Liver (tissue), 9 donors: Measurements from ENCODE around the gene SEC61B. TPM values are rescaled to one million over a fixed set of nuclear protein-coding genes. Genes with fewer than 3 reads are reported as not detected.

Experiments
- DNase-seq: peaks from one replicate; pipeline ENCODE4 v3.0.0-alpha.2; 2017; ENCODE audit warnings: low spot score
- H3K27ac ChIP-seq, 2 donors: one replicate each; pipeline ENCODE4 v1.7.0; 2013; ENCODE audit warnings: inconsistent platforms in 2 of 2, low read length in 2 of 2, control low read depth in 1 of 2, low read depth in 1 of 2, mild to moderate bottlenecking in 1 of 2
- H3K27me3 ChIP-seq, 4 donors: one replicate each; pipeline versions ENCODE4 v1.6.1 to v1.7.0; 2013; ENCODE audit warnings: low read length in 3 of 4, inconsistent platforms in 1 of 4, mild to moderate bottlenecking in 1 of 4, moderate library complexity in 1 of 4; ENCODE audit not compliant: control insufficient read depth in 4 of 4, insufficient read depth in 4 of 4
- H3K36me3 ChIP-seq, 4 donors: one replicate each; pipeline versions ENCODE4 v1.6.1 to v1.7.0; 2013; ENCODE audit warnings: low read length in 3 of 4, mild to moderate bottlenecking in 3 of 4, low read depth in 1 of 4, moderate library complexity in 1 of 4; ENCODE audit not compliant: control insufficient read depth in 4 of 4, insufficient read depth in 3 of 4
- H3K4me1 ChIP-seq, 4 donors: one replicate each; pipeline versions ENCODE4 v1.6.1 to v1.7.0; 2013; ENCODE audit warnings: low read length in 3 of 4, mild to moderate bottlenecking in 3 of 4, moderate library complexity in 1 of 4; ENCODE audit not compliant: control insufficient read depth in 4 of 4, insufficient read depth in 4 of 4
- H3K4me3 ChIP-seq, 3 donors: one replicate each; pipeline versions ENCODE4 v1.6.1 to v1.7.0; 2013; ENCODE audit warnings: low read length in 3 of 3, control low read depth in 1 of 3, low read depth in 1 of 3, mild to moderate bottlenecking in 1 of 3
- H3K9ac ChIP-seq, 2 donors: one replicate each; pipeline ENCODE4 v1.7.0; 2013; ENCODE audit warnings: low read length in 2 of 2, mild to moderate bottlenecking in 2 of 2, moderate library complexity in 2 of 2, control low read depth in 1 of 2, low read depth in 1 of 2
- H3K9me3 ChIP-seq, 4 donors: one replicate each; pipeline versions ENCODE4 v1.6.1 to v1.7.0; 2013; ENCODE audit warnings: low read length in 3 of 4; ENCODE audit not compliant: control insufficient read depth in 4 of 4
- ATF3 ChIP-seq: IDR thresholded peaks from 2 replicates; pipeline ENCODE4 v1.6.1; 2016; ENCODE audit warnings: antibody characterized with exemption
- EGR1 ChIP-seq, 2 donors: IDR thresholded peaks; 2 replicates each; pipeline ENCODE4 v1.6.1; 2016 to 2018; ENCODE audit warnings: antibody characterized with exemption in 2 of 2, low read depth in 2 of 2
- FOXA1 ChIP-seq: IDR thresholded peaks from 2 replicates; pipeline ENCODE4 v1.6.1; 2016; ENCODE audit warnings: antibody characterized with exemption
- FOXA2 ChIP-seq: IDR thresholded peaks from 2 replicates; pipeline ENCODE4 v1.6.1; 2016; ENCODE audit warnings: antibody characterized with exemption
- GABPA ChIP-seq, 2 donors: IDR thresholded peaks in 1 of 2; conservative IDR thresholded peaks in 1 of 2; 2 replicates each; pipeline ENCODE4 v1.6.1; 2016; ENCODE audit warnings: antibody characterized with exemption in 2 of 2, mild to moderate bottlenecking in 1 of 2, moderate library complexity in 1 of 2
- HNF4A ChIP-seq, 2 donors: conservative IDR thresholded peaks; 2 replicates each; pipeline ENCODE4 v1.6.1; 2016; ENCODE audit warnings: antibody characterized with exemption in 2 of 2, mild to moderate bottlenecking in 2 of 2
- HNF4G ChIP-seq: IDR thresholded peaks from 2 replicates; pipeline ENCODE4 v1.6.1; 2016; ENCODE audit warnings: antibody characterized with exemption
- JUND ChIP-seq, 2 donors: IDR thresholded peaks; 2 replicates each; pipeline ENCODE4 v1.6.1; 2016; ENCODE audit warnings: antibody characterized with exemption in 2 of 2
- NR2F2 ChIP-seq: IDR thresholded peaks from 2 replicates; pipeline ENCODE4 v1.6.1; 2016; ENCODE audit warnings: antibody characterized with exemption
- RAD21 ChIP-seq, 2 donors: IDR thresholded peaks; 2 replicates each; pipeline ENCODE4 v1.6.1; 2016; ENCODE audit warnings: antibody characterized with exemption in 2 of 2, mild to moderate bottlenecking in 2 of 2
- REST ChIP-seq: IDR thresholded peaks from 2 replicates; pipeline ENCODE4 v1.6.1; 2016; ENCODE audit warnings: antibody characterized with exemption, mild to moderate bottlenecking
- RXRA ChIP-seq, 2 donors: IDR thresholded peaks; 2 replicates each; pipeline ENCODE4 v1.6.1; 2017 to 2018; ENCODE audit warnings: antibody characterized with exemption in 2 of 2, mild to moderate bottlenecking in 1 of 2
- SP1 ChIP-seq: IDR thresholded peaks from 2 replicates; pipeline ENCODE4 v1.6.1; 2018; ENCODE audit warnings: antibody characterized with exemption, mild to moderate bottlenecking
- TAF1 ChIP-seq: conservative IDR thresholded peaks from 2 replicates; pipeline ENCODE4 v1.6.1; 2016; ENCODE audit warnings: antibody characterized with exemption, mild to moderate bottlenecking
- YY1 ChIP-seq: IDR thresholded peaks from 2 replicates; pipeline ENCODE4 v1.6.1; 2016; ENCODE audit warnings: antibody characterized with exemption, mild to moderate bottlenecking
- ZBTB33 ChIP-seq: IDR thresholded peaks from 2 replicates; pipeline ENCODE4 v1.6.1; 2016; ENCODE audit warnings: antibody characterized with exemption
- WGBS: extraction: QIAGEN DNeasy Blood & Tissue Kit; methylation state at CpG from one replicate; pipeline ENCODE4 v1.1.7; 2013; 5-methylcytosine and 5-hydroxymethylcytosine counted together
- polyA plus RNA-seq, 2 donors: library from polyadenylated mRNA; stranded (reverse) in 1 of 2; unstranded in 1 of 2; fragments of 200-250 nt in 1 of 2; fragments of >200 nt in 1 of 2; fragmentation: Nextera tagmentation in 1 of 2; extraction: Ambion mirVana in 1 of 2; gene quantifications; one replicate each; pipeline versions ENCODE4 v1.2.1 to v1.2.3, GENCODE V29; 2013 to 2015
- total RNA-seq, 2 donors: library from RNA; depleted of rRNA; stranded (reverse); fragments of >200 nt; gene quantifications; one replicate each; pipeline ENCODE4 v1.2.3, GENCODE V29; 2014
- TF ChIP-seq, protein P1 (sequence below): fragments of 150-350 bp; IDR thresholded peaks from 2 replicates; pipeline ENCODE4 v1.5.1; 2017; ENCODE audit warnings: improper control_type of control experiment, low read depth, low read length; ENCODE audit not compliant: missing input control
- TF ChIP-seq, protein P2 (sequence below): IDR thresholded peaks from 2 replicates; pipeline ENCODE4 v1.6.1; 2016; ENCODE audit warnings: antibody characterized with exemption
- donor health status: healthy.
- donor health status: healthy.
- donor health status: healthy.
- donor health status: healthy.
- donor health status: healthy.

SEC61B gene
- total and polyA plus RNA-seq, 4 donors: 84.1 to 431 (median 228) TPM

- 79% methylated on average over 5 of the region's 5 CpGs for WGBS
- Histone ChIP-seq H3K4me3 (no peak overlapping the region), H3K9ac (no peak overlapping the region), H3K9me3 (no peaks in the 10 kb centered on the region), H3K27ac (no peak overlapping the region), H3K4me1 (peaks cover 0 to 8% (median 3%) of the 10 kb centered on the region in 4 donors), H3K27me3 (no peaks in the 10 kb centered on the region), H3K36me3 (no peaks in the 10 kb centered on the region)
- TF ChIP-seq NR2F2 (no peak), GABPA (IDR thresholded peaks at IDR 0.05 in 1 of 2, conservative IDR thresholded peaks at IDR 0.05 in 1 of 2) (no peak), FOXA1 (no peak), REST (no peak), TAF1 (no peak), RAD21 (IDR thresholded peaks at IDR 0.05) (no peak), HNF4A (conservative IDR thresholded peaks at IDR 0.05) (no peak), SP1 (no peak), YY1 (no peak), HNF4G (no peak), ATF3 (no peak), EGR1 (IDR thresholded peaks at IDR 0.05; ENCODE audit: low read depth in 2 of 2) (no peak), ZBTB33 (no peak)
- TF ChIP-seq, protein P1, sequence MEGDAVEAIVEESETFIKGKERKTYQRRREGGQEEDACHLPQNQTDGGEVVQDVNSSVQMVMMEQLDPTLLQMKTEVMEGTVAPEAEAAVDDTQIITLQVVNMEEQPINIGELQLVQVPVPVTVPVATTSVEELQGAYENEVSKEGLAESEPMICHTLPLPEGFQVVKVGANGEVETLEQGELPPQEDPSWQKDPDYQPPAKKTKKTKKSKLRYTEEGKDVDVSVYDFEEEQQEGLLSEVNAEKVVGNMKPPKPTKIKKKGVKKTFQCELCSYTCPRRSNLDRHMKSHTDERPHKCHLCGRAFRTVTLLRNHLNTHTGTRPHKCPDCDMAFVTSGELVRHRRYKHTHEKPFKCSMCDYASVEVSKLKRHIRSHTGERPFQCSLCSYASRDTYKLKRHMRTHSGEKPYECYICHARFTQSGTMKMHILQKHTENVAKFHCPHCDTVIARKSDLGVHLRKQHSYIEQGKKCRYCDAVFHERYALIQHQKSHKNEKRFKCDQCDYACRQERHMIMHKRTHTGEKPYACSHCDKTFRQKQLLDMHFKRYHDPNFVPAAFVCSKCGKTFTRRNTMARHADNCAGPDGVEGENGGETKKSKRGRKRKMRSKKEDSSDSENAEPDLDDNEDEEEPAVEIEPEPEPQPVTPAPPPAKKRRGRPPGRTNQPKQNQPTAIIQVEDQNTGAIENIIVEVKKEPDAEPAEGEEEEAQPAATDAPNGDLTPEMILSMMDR: no peak
- TF ChIP-seq, protein P2, sequence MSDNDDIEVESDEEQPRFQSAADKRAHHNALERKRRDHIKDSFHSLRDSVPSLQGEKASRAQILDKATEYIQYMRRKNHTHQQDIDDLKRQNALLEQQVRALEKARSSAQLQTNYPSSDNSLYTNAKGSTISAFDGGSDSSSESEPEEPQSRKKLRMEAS: no peak
- DNase-seq: no peak
Observed at GRCh38 chr9:99185348-99185632, 36.8 kb upstream of the SEC61B start.

DNA sequence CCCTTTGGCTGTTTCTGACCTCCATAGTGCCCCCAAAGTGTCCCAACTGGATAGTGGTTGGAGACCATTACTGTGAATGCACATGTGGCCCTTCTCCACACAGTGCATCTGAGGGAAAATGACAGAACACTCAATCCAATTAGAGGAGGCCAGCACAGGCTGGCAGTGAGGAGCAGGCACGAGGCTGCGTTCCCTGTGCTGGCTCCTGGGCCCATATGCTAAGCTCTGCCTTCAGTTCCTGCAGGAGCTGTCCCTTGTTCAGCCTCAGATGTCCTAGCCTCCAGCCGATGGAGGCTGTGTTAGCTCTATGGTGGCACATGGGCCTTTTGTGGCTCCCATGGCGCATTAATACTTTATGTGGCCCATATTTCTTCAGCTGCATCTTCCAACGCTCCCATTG lies 36.1 kb upstream of the SEC61B start:
- no peak for TF ChIP-seq FOXA1
- TF ChIP-seq EGR1 (IDR thresholded peaks at IDR 0.05; ENCODE audit: low read depth in 2 of 2): no peak
- TF ChIP-seq, protein P1: no peak
- TF ChIP-seq GABPA (IDR thresholded peaks at IDR 0.05 in 1 of 2, conservative IDR thresholded peaks at IDR 0.05 in 1 of 2): no peak
- no peak for TF ChIP-seq RAD21 (IDR thresholded peaks at IDR 0.05)
- no peak for TF ChIP-seq JUND (IDR thresholded peaks at IDR 0.05)
- no peak for TF ChIP-seq YY1
- TF ChIP-seq RXRA (IDR thresholded peaks at IDR 0.05): no peak
- TF ChIP-seq, protein P2: no peak
- no peak for TF ChIP-seq FOXA2
- TF ChIP-seq HNF4A (conservative IDR thresholded peaks at IDR 0.05): no peak
- TF ChIP-seq NR2F2: no peak

More for the DNA sequence above, 36.1 kb upstream of the SEC61B start:
- peaks cover 0 to 8% (median 3%) of the 10 kb centered on the region in 4 donors for H3K4me1 ChIP-seq
- no peaks in the 10 kb centered on the region for H3K27me3 ChIP-seq
- H3K4me3 ChIP-seq: no peak overlapping the region
- 89% methylated on average over 5 of the region's 5 CpGs for WGBS
- no peak for DNase-seq
- H3K27ac ChIP-seq: no peak overlapping the region
- no peaks in the 10 kb centered on the region for H3K36me3 ChIP-seq
- no peak overlapping the region for H3K9ac ChIP-seq
- no peaks in the 10 kb centered on the region for H3K9me3 ChIP-seq
